Retinal pigment epithelial cell (primary cell): ENCODE data around the gene PCED1B.
"Not testable (repeated sequence)": the region's sequence is repeated elsewhere in the genome, so short reads cannot be mapped to it uniquely, and the experiment has no call there.

Experiments used
- DNase-seq: peaks from one replicate; pipeline ENCODE4 v3.0.0-alpha.2; 2010; ENCODE audit warnings: low read depth
- H3K4me3 ChIP-seq: 2 replicates; pipeline ENCODE4 v1.5.1; 2011; ENCODE audit warnings: mild to moderate bottlenecking, low read length, control low read depth, moderate library complexity
- TF ChIP-seq, protein P1 (sequence below): conservative IDR thresholded peaks from 2 replicates; pipeline ENCODE4 v1.5.1; 2011; ENCODE audit warnings: low read depth, low read length, control low read depth, inconsistent platforms

Gene PCED1B

GRCh38 chr12:47111392-47111778 is 32.0 kb downstream of the PCED1B start:
- DNase-seq, result no peak
- H3K4me3 ChIP-seq, result no peak overlapping the region
- TF ChIP-seq, protein P1, sequence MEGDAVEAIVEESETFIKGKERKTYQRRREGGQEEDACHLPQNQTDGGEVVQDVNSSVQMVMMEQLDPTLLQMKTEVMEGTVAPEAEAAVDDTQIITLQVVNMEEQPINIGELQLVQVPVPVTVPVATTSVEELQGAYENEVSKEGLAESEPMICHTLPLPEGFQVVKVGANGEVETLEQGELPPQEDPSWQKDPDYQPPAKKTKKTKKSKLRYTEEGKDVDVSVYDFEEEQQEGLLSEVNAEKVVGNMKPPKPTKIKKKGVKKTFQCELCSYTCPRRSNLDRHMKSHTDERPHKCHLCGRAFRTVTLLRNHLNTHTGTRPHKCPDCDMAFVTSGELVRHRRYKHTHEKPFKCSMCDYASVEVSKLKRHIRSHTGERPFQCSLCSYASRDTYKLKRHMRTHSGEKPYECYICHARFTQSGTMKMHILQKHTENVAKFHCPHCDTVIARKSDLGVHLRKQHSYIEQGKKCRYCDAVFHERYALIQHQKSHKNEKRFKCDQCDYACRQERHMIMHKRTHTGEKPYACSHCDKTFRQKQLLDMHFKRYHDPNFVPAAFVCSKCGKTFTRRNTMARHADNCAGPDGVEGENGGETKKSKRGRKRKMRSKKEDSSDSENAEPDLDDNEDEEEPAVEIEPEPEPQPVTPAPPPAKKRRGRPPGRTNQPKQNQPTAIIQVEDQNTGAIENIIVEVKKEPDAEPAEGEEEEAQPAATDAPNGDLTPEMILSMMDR, result no peak

GRCh38 chr12:47111854-47112253 is 32.4 kb downstream of the PCED1B start:
- TF ChIP-seq, protein P1, result no peak

DNA sequence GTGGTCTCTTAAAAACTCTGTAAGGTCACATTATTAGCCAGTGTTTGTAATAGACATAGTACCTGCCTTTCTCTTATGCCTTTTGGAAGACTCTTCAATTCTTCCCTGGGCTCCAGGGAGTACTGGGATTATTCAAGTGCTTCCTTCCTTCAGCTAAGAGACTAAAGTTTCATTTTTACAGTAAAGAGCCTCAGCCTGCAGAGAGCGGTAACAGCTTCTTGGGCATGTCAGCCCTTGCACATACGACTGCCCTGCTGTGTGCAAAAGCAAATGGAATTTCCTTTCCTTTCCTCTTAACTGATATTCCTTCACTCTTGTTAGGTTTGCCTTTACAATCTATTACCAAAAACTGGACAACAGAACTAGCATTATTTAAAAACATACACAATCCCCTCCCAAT is 33.3 kb downstream of the PCED1B start:
- H3K4me3 ChIP-seq, result no peak overlapping the region
- TF ChIP-seq, protein P1, result no peak
- DNase-seq, result no peak

More at GRCh38 chr12:47111854-47112253, 32.4 kb downstream of the PCED1B start:
- no peak for DNase-seq
- H3K4me3 ChIP-seq, result no peak overlapping the region

DNA sequence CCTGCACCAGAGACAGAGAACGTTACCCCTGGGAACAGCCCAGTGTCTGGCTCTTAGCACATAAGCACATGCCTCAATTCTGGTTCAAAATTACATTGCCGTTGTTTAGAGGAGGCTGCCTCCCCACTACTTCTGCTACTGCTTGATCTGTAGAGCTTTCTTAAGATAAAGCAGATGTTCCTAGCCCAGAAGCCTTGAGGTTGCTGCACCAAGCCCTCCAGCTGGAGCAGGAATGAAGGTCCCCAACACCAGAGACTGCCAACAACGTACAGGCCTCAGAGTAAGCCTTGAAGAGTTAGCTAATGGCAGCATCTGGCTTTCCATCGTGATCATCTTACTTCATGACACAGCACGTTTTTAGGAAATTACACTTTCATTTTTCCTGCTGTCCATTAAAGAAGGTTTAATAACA is 35.1 kb downstream of the PCED1B start:
- TF ChIP-seq, protein P1, result no peak
- no peak for DNase-seq
- no peak overlapping the region for H3K4me3 ChIP-seq

DNA sequence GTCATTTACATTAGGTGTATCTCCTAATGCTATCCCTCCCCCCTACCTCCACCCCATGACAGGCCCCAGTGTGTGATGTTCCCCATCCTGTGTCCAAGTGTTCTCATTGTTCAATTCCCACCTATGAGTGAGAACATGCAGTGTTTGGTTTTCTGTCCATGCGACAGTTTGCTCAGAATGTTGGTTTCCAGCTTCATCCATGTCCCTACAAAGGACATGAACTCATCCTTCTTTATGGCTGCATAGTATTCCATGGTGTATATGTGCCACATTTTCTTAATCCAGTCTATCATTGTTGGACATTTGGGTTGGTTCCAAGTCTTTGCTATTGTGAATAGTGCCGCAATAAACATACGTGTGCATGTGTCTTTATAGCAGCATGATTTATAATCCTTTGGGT is 37.9 kb downstream of the PCED1B start:
- not testable (repeated sequence) for H3K4me3 ChIP-seq, DNase-seq

DNA sequence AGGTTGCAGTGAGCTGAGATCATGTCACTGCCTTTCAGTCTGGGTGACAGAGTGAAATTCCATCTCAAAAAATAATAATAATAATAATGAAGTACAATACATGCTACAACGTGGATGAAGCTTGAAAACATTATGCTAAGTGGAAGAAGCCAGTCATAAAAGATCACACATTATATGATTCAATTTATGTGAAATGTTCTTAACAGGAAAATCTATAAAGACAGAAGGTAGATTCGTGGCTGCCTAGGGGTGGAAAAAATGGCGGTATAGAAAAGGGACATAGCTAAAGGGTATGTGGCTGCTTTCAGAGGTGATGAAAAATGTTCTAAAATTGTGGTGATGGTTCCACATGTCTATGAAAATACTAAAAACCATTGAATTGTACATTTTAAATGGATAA is 41.3 kb downstream of the PCED1B start:
- H3K4me3 ChIP-seq, result no peak overlapping the region
- no peak for DNase-seq
- TF ChIP-seq, protein P1, result no peak

DNA sequence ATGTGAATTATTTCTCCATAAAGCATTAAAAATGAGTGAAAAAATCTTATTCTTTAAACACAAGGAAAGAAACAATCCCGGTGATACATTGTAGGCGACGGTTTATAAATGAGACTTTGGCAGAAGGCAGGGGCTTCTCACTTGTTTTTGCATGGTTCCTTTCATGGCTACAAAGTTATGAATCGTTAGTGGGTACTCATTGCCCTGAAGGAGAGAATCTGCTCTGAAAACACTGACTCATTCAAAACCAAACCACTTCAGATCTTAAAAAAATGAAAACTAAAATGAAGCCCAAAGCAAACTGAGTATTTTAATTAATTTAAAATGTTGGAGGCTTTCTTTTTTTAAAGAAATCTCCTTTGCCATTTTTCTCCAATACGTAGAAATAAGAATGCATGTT is 41.7 kb downstream of the PCED1B start:
- TF ChIP-seq, protein P1, result no peak
- no peak for DNase-seq
- no peak overlapping the region for H3K4me3 ChIP-seq

GRCh38 chr12:47122602-47123001 is 43.2 kb downstream of the PCED1B start:
- DNase-seq, result no peak
- TF ChIP-seq, protein P1, result no peak
- H3K4me3 ChIP-seq, result no peak overlapping the region
